Measurements from ENCODE around the gene CELA2B.
"Not testable (repeated sequence)": the region's sequence is repeated elsewhere in the genome, so short reads cannot be mapped to it uniquely, and the experiment has no call there.

DNA sequence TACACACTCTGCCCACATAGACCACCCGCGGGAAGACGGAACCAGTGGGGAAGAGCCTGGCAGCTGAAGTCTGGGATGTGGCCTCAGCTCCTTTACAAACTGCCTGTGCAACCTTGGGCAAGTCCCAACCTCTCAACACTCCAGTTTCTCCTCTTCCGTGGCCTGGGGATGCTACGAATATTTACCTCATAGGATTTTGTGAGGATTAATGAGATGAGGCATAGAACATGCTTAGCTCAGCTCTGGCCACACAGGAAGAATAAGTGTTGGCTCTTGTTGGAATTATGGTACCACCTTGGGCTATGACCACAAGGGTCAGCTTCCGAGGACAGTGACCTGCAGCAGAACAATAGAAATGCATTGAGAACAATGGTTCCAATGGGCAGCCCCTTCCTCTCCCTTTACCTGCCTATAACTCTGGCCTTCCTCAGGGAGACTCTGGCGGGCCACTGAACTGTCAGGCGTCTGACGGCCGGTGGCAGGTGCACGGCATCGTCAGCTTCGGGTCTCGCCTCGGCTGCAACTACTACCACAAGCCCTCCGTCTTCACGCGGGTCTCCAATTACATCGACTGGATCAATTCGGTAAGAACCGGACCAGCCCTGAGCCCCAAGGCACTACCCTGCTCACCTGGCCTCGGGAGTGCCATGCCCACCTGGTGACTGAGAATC lies 8.8 kb upstream of the CELA2B start:
- TF ChIP-seq RARB (CRISPR knock-in tag; IDR thresholded peaks at IDR 0.05); ZNF70 (CRISPR knock-in tag; IDR thresholded peaks at IDR 0.05); BACH2 (CRISPR knock-in tag; IDR thresholded peaks at IDR 0.05; ENCODE audit: borderline replicate concordance); PATZ1 (CRISPR knock-in tag; IDR thresholded peaks at IDR 0.05; ENCODE audit: borderline replicate concordance); CREB5 (CRISPR knock-in tag; IDR thresholded peaks at IDR 0.05; ENCODE audit: low read depth): not testable (repeated sequence)
